GM12878 (cell line): ENCODE measurements around the gene STAT3. TPM values are rescaled to one million over a fixed set of nuclear protein-coding genes. Genes with fewer than 3 reads are reported as not detected.

Source experiments
- BACH1 ChIP-seq: fragments of 450-650 bp; IDR thresholded peaks from 2 replicates; pipeline ENCODE4 v1.6.1; 2017; ENCODE audit warnings: mild to moderate bottlenecking, borderline replicate concordance
- BCL11A ChIP-seq: IDR thresholded peaks from 2 replicates; pipeline ENCODE4 v1.6.1; 2011; ENCODE audit warnings: low read depth, low read length
- BRCA1 ChIP-seq: IDR thresholded peaks from 2 replicates; pipeline ENCODE4 v1.6.1; 2011; ENCODE audit warnings: low read depth, low read length, improper control_type of control experiment
- CEBPB ChIP-seq, 2 experiments: fragments of 150-350 bp in 1 of 2; IDR thresholded peaks; 2 replicates each; pipeline ENCODE4 v1.6.1; 2012 to 2014; ENCODE audit warnings: low read depth in 2 of 2, low read length in 2 of 2, borderline replicate concordance in 1 of 2, inconsistent platforms in 1 of 2
- E2F8 ChIP-seq: fragments of 450-650 bp; IDR thresholded peaks from 2 replicates; pipeline ENCODE4 v1.6.1; 2018; ENCODE audit warnings: mild to moderate bottlenecking, low read depth, moderate library complexity; ENCODE audit not compliant: partially characterized antibody
- FOS ChIP-seq: IDR thresholded peaks from 3 replicates; pipeline ENCODE4 v1.6.1; 2011; ENCODE audit warnings: borderline replicate concordance; ENCODE audit not compliant: insufficient read length; ENCODE audit errors: extremely low read depth
- MAX ChIP-seq: IDR thresholded peaks from 2 replicates; pipeline ENCODE4 v1.6.1; 2012; ENCODE audit warnings: low read depth, low read length, improper control_type of control experiment
- MTA2 ChIP-seq: fragments of 450-650 bp; IDR thresholded peaks from 2 replicates; pipeline ENCODE4 v1.6.1; 2016; ENCODE audit warnings: low read depth, mild to moderate bottlenecking, moderate library complexity
- MXI1 ChIP-seq: fragments of 150-350 bp; IDR thresholded peaks from 2 replicates; pipeline ENCODE4 v1.6.1; 2011; ENCODE audit warnings: low read depth, mild to moderate bottlenecking, inconsistent platforms, low read length, improper control_type of control experiment
- NR2F1 ChIP-seq: fragments of 450-650 bp; conservative IDR thresholded peaks from 2 replicates; pipeline ENCODE4 v1.6.1; 2017; ENCODE audit warnings: mild to moderate bottlenecking
- PKNOX1 ChIP-seq: fragments of 450-650 bp; IDR thresholded peaks from 2 replicates; pipeline ENCODE4 v1.6.1; 2016; ENCODE audit warnings: mild to moderate bottlenecking
- PRDM15 ChIP-seq: fragments of 450-650 bp; formaldehyde crosslinking; IDR thresholded peaks from 2 replicates; pipeline ENCODE4 v1.4.0; 2020; ENCODE audit warnings: mild to moderate bottlenecking, moderate library complexity
- RELB ChIP-seq: fragments of 450-650 bp; IDR thresholded peaks from 2 replicates; pipeline ENCODE4 v1.6.1; 2017; ENCODE audit warnings: low read depth, mild to moderate bottlenecking, moderate library complexity
- TARDBP ChIP-seq: IDR thresholded peaks from 2 replicates; pipeline ENCODE4 v1.6.1; 2016; ENCODE audit warnings: borderline replicate concordance
- ZNF24 ChIP-seq: fragments of 450-650 bp; IDR thresholded peaks from 2 replicates; pipeline ENCODE4 v1.6.1; 2017; ENCODE audit warnings: antibody characterized with exemption, mild to moderate bottlenecking
- ZNF274 ChIP-seq: IDR thresholded peaks from one replicate; pipeline ENCODE4 v1.8.0; 2011; ENCODE audit not compliant: insufficient read length, insufficient read depth
- ZNF687 ChIP-seq: fragments of 450-650 bp; IDR thresholded peaks from 2 replicates; pipeline ENCODE4 v1.6.1; 2017; ENCODE audit warnings: mild to moderate bottlenecking, moderate library complexity
- polyA plus RNA-seq, 11 experiments: library from polyadenylated mRNA; depleted of rRNA in 4 of 11; unstranded in 6 of 11; stranded (reverse) in 5 of 11; fragments of >200 nt; fragmentation: Nextera tagmentation in 4 of 11; fragmentation: Illumina TruSeq in 1 of 11; extraction: Ambion mirVana in 4 of 11; extraction: Trizol in 1 of 11; gene quantifications; 1 replicate in 1 of 11; 2 replicates in 10 of 11; pipeline versions ENCODE4 v1.2.1 to v1.2.3, GENCODE V29; 2011 to 2016; ENCODE audit warnings: inconsistent platforms in 2 of 11, missing spikeins in 2 of 11, low read depth in 1 of 11
- total RNA-seq, 4 experiments: library from RNA; depleted of rRNA in 3 of 4; stranded (reverse); fragments of >200 nt in 3 of 4; fragmentation: Illumina TruSeq in 1 of 4; extraction: Trizol in 1 of 4; gene quantifications; 2 replicates each; pipeline versions ENCODE4 v1.2.1 to v1.2.3, GENCODE V29; 2013 to 2021

Gene STAT3
- total and polyA plus RNA-seq, 10 of the 15 experiments (the other 5 are each of a cell fraction or from before 2014, with no cell fraction given), result 18.4 to 96.4 (median 60.9) TPM

GRCh38 chr17:42407289-42407836 is 19.1 kb upstream of the STAT3 start (continued):
- TF ChIP-seq ZNF274, result no peak
- TF ChIP-seq BRCA1, result no peak
- TF ChIP-seq PKNOX1, result no peak
- no peak for TF ChIP-seq PRDM15 (CRISPR knock-in tag)
- no peak for TF ChIP-seq BCL11A
- no peak for TF ChIP-seq MXI1
- no peak for TF ChIP-seq NR2F1
- no peak for TF ChIP-seq ZNF687
- no peak for TF ChIP-seq BACH1
- no peak for TF ChIP-seq CEBPB (IDR thresholded peaks at IDR 0.05; ENCODE audit: borderline replicate concordance in 1 of 2, low read depth in 2 of 2, low read length in 2 of 2)
- no peak for TF ChIP-seq E2F8
- no peak for TF ChIP-seq MAX
- no peak for TF ChIP-seq MTA2
- TF ChIP-seq FOS, result no peak
- TF ChIP-seq ZNF24, result no peak
- TF ChIP-seq TARDBP, result peak; percentile 96
- TF ChIP-seq RELB, result no peak
